ENCODE results near the gene TMEM106A.

DNA sequence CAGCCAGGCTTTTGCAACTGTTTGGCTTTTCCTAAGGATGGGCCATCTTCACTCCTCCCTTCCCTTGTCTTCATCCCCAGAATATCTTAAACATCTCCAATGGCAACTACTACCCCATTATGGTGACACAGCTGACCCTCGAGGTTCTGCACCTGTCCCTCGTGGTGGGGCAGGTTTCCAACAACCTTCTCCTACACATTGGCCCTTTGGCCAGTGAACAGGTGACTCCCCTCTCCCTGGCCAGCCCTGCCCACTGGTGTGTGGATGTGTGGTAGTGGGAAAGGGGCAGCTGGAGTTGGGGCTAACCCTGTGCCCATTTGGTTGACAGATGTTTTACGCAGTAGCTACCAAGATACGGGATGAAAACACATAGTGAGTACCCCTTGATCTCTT, 4.7 kb downstream of the TMEM106A start:
- no peak for TF ChIP-seq POLR2A (IDR thresholded peaks at IDR 0.05; ENCODE audit: borderline replicate concordance, extremely low read depth, insufficient read depth, insufficient read length)
- TF ChIP-seq, protein P1, sequence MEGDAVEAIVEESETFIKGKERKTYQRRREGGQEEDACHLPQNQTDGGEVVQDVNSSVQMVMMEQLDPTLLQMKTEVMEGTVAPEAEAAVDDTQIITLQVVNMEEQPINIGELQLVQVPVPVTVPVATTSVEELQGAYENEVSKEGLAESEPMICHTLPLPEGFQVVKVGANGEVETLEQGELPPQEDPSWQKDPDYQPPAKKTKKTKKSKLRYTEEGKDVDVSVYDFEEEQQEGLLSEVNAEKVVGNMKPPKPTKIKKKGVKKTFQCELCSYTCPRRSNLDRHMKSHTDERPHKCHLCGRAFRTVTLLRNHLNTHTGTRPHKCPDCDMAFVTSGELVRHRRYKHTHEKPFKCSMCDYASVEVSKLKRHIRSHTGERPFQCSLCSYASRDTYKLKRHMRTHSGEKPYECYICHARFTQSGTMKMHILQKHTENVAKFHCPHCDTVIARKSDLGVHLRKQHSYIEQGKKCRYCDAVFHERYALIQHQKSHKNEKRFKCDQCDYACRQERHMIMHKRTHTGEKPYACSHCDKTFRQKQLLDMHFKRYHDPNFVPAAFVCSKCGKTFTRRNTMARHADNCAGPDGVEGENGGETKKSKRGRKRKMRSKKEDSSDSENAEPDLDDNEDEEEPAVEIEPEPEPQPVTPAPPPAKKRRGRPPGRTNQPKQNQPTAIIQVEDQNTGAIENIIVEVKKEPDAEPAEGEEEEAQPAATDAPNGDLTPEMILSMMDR (IDR thresholded peaks at IDR 0.05 in 2 of 3, conservative IDR thresholded peaks at IDR 0.05 in 1 of 3; ENCODE audit: borderline replicate concordance in 1 of 3, insufficient read depth in 1 of 3, low read depth in 2 of 3, low read length in 2 of 3) = no peak
- TF ChIP-seq EZH2 (IDR thresholded peaks at IDR 0.05) = no peak
- TF ChIP-seq RAD21 (IDR thresholded peaks at IDR 0.05; ENCODE audit: low read depth) = no peak
- TF ChIP-seq POLR2AphosphoS5 (IDR thresholded peaks at IDR 0.05; ENCODE audit: low read depth, low read length) = no peak
- TF ChIP-seq SIN3A (IDR thresholded peaks at IDR 0.05; ENCODE audit: low read depth) = no peak
- no peak for TF ChIP-seq SRF (IDR thresholded peaks at IDR 0.05; ENCODE audit: low read depth)
- TF ChIP-seq ATF3 (IDR thresholded peaks at IDR 0.05) = no peak
- no peak for TF ChIP-seq ZNF274 (IDR thresholded peaks at IDR 0.05; ENCODE audit: low read depth, low read length)
- TF ChIP-seq YY1 (IDR thresholded peaks at IDR 0.05; ENCODE audit: extremely low read depth, insufficient replicate concordance, low read depth, low read length) = no peak
- no peak for TF ChIP-seq JUND (IDR thresholded peaks at IDR 0.05)
- TF ChIP-seq, protein P2, sequence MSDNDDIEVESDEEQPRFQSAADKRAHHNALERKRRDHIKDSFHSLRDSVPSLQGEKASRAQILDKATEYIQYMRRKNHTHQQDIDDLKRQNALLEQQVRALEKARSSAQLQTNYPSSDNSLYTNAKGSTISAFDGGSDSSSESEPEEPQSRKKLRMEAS (IDR thresholded peaks at IDR 0.05) = no peak

Data from HCT116 (cell line).